ENCODE data around the gene PKN2.
"Not testable (repeated sequence)": the region's sequence is repeated elsewhere in the genome, so short reads cannot be mapped to it uniquely, and the experiment has no call there.

Gene PKN2

DNA sequence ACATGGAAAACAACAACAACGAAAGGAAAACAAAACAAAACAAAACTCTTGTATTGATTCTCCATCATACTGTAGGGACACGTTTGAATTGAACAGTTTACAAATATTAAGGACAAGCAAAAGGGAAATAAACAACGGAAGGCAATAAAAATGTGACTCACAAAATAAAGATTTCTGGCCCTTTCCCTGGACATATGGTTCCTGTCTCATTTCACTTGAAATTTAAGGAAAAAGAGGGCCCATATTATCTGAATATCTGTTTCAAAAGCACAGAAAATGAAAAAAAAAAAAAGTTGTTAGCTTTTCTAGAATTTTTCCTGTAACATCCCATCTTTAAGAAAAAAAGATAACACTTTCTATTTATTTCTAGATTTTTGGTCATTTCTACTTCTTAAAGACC lies 3.6 kb upstream of the PKN2 start:
- DNase-seq: no peak

DNA sequence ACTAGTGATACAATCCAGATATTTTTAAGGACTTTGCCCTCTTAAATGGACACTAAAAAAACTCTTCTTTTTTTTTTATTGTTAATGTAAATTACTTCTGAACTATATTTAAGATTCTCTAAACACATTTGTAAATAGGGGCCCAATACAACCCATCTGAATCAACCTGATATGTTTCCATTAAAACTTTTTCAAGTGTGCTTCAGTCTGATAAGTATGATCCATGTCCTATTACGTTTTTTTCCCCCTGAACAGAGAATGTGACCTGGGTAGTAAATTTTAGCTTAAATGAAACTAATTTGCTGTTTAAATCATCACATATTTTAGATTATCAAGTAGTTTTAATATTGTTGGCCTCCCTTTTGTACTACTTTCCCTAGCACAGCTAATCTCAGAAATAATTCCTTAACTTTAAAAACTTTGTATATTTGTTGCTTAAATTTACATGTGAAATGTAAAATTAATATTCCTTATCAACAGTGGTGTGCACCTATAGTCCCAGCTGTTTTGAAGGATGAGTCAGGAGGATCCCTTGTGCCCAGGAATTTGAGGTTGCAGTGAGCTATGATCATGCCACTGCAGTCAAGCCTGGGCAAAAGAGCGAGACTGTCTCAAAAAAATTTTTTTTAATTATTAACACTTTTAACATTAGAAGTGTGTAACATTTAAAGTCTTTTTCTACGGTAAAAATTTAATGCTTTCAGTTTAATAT lies 3.0 kb upstream of the PKN2 start:
- DNase-seq: no peak

DNA sequence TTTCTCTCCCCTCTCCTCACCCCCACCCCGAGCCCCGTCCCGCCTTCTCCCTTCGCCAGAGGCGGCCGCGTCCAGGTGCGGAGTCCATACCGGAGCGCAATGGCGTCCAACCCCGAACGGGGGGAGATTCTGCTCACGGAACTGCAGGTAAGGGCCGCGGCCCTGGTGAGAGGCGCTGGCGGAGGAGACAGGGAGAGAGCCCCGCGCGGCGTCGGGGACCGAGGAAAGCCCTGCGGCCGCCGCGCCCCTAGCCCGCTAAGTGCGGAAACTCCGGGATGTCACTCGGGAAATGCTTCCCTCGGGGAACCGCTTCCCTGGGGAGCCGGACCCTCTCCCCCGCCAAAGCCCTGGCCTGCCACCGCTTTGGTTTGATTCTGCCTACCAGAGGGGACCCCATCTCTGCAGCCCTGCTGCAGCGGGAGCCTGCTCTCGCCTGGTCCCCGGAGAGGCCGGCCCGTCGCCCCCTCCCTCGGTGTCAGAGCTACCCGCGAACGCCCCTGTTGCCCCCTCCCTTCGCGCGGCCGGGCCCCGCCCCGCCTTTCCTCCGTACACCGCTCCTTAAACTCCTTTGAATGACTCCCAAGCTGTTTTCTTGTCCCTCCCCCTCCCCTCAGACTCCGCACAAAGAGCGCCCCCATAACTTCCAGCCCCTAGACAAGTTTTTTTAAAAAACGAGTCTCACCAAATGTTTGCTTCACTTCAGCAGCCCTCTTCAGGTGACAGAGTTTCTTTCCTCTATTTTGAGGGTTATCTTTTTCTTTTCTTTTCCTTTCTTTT lies 597 bp downstream of the PKN2 start:
- no peak for DNase-seq

DNA sequence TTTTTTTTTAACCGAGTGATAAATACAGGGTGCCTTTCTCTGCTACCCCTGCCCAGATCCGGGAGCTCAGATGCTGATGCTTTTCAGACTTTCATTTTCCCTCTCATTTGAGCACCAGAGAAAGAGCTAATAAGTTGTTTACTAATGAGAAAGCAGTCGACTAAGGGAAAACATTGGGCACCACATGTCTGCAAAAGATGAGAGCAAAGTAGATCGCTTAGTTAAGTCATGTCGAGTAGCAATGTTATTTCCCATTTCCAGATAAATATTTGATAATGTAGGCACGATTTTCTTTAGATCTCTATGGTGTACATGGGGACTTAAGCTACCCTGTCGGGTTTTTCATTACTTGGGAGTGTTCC lies 1.2 kb downstream of the PKN2 start:
- DNase-seq: no peak

DNA sequence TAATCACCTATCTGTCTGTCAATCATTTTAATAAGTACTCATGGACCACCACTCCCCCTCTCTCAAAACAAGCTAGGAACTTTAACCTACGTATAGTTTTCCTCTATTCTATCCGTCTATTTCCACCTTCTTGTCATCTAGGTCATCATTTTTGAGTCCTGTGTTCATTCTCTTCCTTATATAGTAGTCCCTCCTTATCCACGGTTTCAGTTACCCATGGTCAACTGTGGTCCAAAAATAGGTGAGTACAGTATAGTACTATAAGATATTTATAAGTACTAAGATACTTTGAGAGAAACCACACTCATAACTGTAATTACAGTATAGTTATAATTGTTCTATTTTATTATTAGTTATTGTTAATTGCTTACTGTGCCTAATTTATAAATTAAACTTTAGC lies 7.5 kb downstream of the PKN2 start:
- no peak for DNase-seq

DNA sequence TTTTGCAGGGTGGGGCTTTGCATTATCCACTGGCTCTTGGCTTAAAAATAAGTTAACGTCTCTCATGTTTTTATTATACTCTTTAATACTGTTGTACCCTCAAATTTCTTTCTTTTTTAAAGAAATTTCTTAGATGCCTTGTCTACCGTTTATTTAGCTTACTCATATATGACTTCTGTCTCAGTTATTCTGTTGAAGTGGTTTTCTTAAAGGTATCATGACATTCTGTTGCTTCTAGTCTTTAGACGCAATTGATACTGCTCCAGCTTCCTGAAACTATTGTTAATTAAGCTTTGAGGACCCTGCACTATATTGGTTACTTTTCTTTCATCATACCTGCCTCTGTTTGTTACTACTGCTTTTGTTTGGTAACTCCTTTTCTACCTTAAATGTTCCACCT lies 11.7 kb downstream of the PKN2 start:
- no peak for DNase-seq

DNA sequence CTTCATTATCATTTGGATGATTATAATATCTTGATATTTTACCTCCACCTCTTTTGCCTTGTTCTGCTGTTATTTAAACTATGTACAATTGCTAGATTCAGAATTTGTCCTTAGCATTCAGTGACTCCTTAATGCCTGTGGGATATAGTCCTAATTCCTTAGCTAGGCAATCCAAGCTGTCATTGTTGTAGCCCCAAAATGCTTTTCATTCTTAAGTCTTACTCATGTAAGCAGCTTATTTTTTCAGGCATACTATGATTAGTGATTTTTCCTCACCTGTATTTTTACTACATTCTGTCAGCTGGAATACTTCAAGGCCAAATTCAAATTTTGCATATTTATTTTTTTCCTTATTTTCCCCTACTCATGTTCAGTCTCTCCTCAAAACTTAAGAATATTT lies 13.4 kb downstream of the PKN2 start:
- no peak for DNase-seq

DNA sequence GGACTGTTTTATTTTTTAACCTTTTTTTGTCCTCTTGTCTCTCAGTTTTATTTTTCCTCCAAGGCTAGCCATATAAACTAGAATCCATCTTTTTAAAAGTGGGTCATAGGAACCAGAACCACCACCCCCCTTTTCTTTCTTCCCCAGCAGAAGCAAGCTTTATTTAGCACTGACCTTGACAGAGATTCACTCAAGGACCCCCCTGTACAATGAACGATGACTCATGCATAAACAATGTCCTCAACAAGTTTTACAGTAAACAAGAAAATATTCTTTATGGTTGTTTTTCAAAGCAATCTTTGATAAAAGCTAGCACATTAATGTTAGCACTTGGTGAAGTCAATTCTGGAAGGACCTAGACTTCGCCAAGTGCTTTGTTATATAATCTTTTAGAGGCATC lies 14.1 kb downstream of the PKN2 start:
- DNase-seq: no peak

DNA sequence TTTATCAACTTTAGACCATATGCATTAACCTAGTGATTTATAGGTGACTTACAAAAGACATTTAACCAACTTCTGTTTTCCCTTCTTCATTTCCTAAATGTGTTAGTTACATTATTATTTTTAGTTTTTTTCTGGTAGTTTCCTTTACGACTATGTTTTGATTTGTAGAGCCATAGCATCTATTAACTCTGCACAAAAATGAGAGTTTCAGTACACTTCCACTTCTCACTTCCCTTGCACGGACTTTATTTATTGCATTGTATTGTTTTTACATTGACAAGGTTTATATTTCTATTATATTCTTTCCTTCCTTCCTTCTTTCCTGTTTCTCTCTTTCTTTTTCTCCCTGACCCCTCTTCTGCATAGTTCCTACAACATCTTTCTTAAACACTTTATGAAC lies 14.7 kb downstream of the PKN2 start:
- DNase-seq: no peak

DNA sequence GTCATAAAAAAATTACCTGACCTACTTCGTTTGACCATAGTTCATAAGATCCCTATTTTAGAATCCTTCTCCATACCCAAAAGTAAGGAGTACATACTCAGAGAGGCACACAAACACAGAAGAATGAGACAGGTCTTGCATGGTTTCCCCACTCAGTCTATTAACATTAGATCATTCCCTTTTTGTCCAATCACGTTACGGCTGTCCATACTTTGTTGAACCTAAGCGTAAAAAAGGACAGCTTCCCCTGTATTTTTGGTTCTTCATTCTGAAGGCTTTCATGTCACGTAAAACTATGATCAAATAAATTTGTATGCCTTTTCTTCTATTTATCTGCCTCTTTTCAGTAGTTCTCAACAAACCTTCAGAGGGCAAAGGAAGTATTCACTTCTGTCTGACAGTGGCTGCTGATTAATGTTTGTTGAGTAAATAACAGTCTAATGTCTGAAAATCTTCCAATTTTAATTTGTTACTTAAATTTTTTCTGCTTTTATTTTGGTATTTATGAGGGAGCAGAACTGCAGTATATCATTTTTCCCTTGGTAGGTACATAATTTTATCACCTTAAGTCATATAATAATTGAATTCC lies 16.4 kb downstream of the PKN2 start:
- no peak for DNase-seq

DNA sequence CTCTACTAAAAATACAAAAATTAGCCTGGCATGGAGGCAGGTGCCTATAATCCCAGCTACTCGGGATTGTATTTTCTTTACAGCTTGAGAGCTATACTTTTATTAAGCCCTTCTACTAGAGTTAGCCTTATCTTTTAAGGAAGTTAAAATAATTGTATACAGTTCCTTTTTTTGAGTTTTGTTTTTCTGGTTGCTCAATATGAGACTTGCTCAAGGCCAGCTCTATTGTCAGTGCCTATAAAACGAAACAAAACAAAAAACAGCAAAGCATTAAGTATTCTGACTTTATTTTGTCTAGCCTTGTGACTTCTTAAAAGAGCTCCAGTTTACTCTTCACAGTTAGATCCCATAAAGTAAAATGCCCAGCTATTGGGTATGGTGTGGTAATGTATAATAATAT lies 17.2 kb downstream of the PKN2 start:
- DNase-seq: no peak

DNA sequence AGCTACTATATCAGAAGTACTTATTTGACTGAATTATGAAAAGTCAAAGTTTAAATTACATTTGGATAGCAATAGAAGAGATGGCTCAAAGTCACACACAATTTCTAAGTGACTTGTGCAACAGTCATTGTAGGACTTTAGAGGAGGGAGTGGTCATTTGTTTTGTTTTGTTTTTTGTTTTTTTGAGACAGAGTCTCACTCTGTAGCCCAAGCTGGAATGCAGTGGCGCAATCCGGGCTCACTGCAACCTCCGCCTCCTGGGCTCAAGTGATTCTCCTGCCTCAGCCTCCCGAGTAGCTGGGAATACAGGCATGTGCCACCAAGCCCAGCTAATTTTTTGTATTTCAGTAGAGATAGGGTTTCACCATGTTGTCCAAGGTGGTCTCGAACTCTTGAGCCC lies 17.7 kb downstream of the PKN2 start:
- not testable (repeated sequence) for DNase-seq

DNA sequence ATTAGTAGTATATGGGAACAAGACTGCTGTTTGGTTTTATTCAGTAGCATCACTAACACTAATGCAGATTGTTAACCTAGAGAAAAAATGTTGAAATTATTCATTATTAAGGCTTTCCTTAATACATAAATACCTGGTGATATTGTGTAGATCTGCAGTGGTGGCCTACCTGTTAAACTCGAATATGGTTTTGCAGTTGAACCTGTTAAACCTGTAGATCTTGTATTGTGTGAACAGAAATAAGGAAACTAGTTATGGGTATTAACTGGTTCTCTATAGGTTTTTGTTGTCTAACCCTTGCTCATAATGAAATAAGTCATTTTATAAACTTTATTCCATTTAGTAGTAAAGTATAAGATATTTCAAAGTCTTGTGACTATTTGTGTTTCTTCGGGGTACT lies 23.9 kb downstream of the PKN2 start:
- no peak for DNase-seq

DNA sequence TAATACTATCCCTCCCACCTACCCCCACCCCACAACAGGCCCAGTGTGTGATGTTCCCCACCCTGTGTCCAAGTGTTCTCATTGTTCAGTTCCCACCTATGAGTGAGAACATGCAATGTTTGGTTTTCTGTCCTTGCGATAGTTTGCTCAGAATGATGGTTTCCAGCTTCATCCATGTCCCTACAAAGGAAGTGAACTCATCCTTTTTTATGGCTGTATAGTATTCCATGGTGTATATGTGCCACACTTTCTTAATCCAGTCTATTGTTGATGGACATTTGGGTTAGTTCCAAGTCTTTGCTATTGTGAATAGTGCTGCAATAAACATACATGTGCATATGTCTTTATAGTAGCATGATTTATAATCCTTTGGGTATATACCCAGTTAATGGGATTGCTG lies 28.8 kb downstream of the PKN2 start:
- DNase-seq: not testable (repeated sequence)

DNA sequence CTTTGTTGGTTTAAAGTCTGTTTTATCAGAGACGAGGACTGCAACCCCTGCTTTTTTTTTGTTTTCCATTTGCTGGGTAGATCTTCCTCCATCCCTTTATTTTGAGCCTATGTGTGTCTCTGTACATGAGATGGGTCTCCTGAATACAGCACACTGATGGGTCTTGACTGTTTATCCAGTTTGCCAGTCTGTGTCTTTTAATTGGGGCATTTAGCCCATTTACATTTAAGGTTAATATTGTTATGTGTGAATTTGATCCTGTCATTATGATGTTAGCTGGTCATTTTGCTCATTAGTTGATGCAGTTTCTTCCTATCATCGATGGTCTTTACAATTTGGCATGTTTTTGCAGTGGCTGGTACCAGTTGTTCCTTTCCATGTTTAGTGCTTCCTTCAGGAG lies 32.5 kb downstream of the PKN2 start:
- DNase-seq: not testable (repeated sequence)

DNA sequence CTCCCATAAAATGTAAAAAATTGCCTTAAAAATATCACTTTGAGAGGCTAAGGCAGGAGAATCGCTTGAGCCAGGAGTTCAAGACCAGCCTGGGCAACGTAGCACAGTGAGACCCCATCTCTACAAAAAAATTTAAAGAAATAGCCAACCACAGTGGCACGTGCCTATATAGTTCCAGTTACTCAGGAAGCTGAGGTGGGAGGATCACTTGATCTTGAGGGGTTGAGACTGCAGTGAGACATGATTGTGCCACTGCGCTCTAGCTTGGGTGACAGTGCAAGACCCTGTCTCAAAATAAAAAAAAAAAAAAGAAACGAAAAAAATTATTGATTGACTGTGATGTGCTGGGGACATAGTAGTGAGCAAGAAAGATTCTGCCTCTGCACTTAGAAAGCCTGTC lies 38.4 kb downstream of the PKN2 start:
- DNase-seq: no peak

DNA sequence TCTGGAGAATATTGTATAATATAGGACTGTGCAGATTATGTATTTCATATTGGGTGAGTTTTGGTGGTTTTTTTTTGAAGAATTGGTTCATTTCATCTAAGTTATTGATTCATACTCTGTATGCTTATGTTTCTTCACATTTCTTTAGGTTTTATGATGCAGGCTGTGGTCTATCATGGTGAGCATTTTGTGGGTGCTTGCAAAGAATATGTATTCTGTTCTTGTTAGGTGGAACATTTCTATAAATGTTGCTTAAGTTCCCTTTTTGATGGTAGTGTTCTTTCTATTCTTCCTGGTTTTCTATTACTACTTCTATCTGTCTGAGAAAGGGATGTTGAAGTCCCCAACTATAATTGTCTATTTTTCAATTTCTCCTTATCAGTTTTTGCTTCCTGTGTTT lies 42.6 kb downstream of the PKN2 start:
- DNase-seq: no peak

DNA sequence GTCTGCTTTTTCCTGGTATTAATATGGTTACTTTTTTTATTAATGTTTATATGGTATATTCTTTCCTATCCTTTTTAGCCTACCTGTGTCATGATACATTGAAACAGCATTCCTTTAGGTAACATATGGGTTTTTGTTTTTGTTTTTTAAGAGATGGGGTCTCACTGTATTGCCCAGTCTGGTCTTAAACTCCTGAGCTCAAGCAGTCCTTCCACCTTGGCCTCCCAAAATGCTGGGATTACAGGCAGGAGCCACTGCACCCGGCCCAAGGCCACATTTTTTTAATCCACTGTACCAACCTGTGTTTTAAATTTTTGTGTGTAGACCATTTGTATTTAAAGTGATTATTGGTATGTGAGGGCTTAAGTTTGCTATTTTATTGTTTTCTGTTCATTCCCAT lies 43.1 kb downstream of the PKN2 start:
- no peak for DNase-seq

DNA sequence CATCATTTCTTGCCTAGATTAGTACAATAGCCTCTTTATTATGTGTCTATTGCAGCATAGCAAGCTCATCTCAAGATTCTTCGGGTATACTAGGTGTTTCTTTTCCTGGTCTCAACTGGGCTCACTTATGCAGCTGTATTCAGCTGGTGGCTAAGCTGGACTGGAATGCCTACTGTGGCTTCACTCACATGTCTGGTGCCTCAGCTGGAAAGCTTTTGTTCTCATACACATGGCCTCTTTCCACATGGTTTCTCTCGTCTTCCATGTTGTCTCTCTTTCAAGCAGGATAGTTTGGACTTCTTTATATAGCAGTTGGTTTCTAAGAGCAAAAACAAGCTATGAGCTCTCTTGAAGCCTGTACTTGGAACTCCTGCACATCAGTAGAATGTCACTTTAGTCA lies 45.2 kb downstream of the PKN2 start:
- no peak for DNase-seq

DNA sequence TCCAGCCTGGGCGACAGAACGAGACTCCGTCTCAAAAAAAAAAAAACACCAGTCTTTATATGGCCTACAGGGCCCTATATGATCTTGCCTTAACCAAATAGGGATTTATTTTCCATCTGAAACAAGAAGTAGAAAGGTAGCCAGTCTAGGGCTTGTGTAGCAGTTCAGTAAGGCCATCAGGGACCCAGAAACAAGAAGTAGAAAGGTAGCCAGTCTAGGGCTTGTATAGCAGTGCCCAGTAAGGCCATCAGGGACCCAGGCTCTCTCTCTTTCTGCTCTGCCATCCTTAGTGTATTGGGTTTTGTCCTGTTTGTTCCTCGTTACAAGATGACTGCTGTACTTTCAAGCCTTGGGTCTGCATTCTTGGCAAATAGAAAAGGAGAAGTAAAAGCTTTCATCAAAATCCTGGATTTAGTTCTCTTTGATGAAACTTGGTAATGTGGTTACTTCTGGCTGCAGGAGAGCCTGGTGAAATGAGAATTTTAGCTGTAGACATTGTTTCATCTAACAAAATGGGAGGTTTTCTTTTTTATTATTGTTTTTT lies 46.1 kb downstream of the PKN2 start:
- no peak for DNase-seq

DNA sequence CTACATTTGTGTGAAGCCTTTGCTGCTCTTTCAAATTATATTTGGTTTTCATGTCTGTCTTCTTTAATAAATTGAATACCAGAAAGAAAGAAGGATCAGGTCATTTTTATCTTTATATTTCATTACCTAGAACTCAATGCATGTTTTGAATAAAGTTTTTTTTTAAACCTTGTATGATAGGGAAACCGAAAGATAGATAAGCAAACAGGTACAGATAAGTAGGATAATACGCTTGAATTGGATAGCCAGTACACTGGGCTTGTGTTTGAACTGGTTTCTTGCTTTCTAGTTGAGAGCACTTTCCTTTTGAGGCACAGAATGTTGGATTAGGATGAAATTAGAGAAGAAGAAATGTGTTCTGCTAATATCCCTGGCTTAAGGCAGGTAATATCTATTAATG lies 46.9 kb downstream of the PKN2 start:
- no peak for DNase-seq

DNA sequence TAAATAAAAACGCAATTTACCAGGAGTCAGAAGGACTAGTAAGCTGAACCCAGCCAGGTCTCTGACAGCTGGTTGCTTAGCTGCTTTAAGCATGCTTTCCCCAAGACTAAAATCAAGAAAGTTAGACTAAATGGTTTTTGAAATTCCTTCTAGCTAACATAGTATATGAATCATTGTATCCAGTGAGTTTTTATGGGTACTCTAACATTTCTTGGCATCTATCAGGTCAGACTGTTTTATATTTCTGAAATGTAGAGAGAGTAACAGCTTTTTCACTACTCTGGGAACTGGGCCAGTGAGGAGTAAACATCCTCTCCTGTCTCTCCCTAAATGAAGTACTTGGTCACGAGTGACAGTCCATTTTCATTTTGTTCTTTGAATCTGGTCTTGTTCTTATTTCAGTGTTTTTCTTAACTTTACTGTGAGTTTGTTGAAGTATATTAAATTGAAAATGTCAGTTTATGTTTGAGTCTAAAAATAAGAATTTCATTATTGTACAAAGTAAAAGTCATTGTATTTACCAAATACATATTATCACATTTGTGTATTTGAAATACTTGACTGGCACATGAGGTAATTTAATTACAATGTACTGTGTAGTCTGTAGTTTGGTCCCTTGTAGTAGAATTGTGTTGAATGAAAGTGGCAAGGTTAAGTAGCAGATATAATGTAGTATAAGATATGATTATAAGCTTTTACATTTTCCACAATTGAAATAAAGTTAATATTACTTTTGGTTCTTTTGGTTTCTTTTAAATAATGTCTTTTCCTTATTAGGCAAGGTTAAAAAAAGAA lies 47.6 kb downstream of the PKN2 start:
- peak; percentile 47 for DNase-seq

DNA sequence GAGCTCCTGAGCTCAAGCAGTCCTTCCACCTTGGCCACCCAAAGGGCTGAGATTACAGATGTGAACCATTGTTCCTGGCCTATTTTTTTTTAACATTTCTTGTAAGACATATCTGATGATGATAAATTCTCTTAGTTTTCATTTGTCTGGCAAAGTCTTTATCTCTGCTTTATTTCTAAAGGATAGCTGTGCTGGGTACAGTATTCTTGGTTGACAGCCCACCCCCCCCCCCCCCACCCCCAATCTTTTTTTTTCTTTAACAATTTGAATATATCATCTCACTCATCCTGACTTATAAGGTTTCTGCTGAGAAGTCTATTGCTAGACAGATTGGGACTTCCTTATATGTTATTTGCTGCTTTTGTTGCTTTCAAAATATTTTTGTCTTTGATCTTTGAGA lies 51.3 kb downstream of the PKN2 start:
- no peak for DNase-seq
